Transverse colon (tissue), 4 donors: ENCODE measurements around the gene ACSM6. TPM values are rescaled to one million over a fixed set of nuclear protein-coding genes. Genes with fewer than 3 reads are reported as not detected.

Experiments used
- DNase-seq: peaks from one replicate; pipeline ENCODE4 v3.0.0-alpha.2; 2019
- H3K27ac ChIP-seq, 4 donors: fragments of 200-600 bp; sonication (generic); 2 replicates each; pipeline ENCODE4 v1.5.1; 2016 to 2018; ENCODE audit warnings: inconsistent platforms in 4 of 4
- H3K27me3 ChIP-seq: fragments of 200-600 bp; sonication (generic); 2 replicates; pipeline ENCODE4 v1.5.1; 2017; ENCODE audit warnings: inconsistent platforms
- H3K36me3 ChIP-seq, 4 donors: fragments of 200-600 bp; sonication (generic); 2 replicates each; pipeline ENCODE4 v1.5.1; 2017 to 2019; ENCODE audit warnings: inconsistent platforms in 4 of 4
- H3K4me1 ChIP-seq, 4 donors: fragments of 200-600 bp; sonication (generic); 2 replicates each; pipeline ENCODE4 v1.5.1; 2017 to 2020; ENCODE audit warnings: inconsistent platforms in 4 of 4
- H3K4me3 ChIP-seq, 4 donors: fragments of 200-600 bp; sonication (generic); 1 replicate in 1 of 4; 2 replicates in 3 of 4; pipeline versions ENCODE4 v1.5.1 to v1.6.1; 2017 to 2019; ENCODE audit warnings: inconsistent platforms in 4 of 4
- H3K9me3 ChIP-seq, 2 donors: fragments of 200-600 bp; sonication (generic); 2 replicates each; pipeline ENCODE4 v1.5.1; 2017 to 2019; ENCODE audit warnings: inconsistent platforms in 2 of 2
- CTCF ChIP-seq, 5 experiments: fragments of 200-600 bp in 3 of 5; fragments of 450-650 bp in 2 of 5; sonication (generic) in 3 of 5; IDR thresholded peaks; 1 replicate in 2 of 5; 2 replicates in 3 of 5; pipeline ENCODE4 v1.5.1; 2016 to 2017; ENCODE audit warnings: antibody characterized with exemption in 5 of 5, inconsistent platforms in 3 of 5, mild to moderate bottlenecking in 2 of 5, moderate library complexity in 1 of 5
- EP300 ChIP-seq: sonication (generic); formaldehyde crosslinking; IDR thresholded peaks from one replicate; pipeline ENCODE4 v1.6.1; 2017; ENCODE audit warnings: antibody characterized with exemption, low read depth
- POLR2A ChIP-seq: fragments of 450-650 bp; IDR thresholded peaks from one replicate; pipeline ENCODE4 v1.6.1; 2016; ENCODE audit warnings: antibody characterized with exemption, mild to moderate bottlenecking, moderate library complexity
- POLR2AphosphoS5 ChIP-seq, 3 donors: sonication (generic); formaldehyde crosslinking; IDR thresholded peaks; one replicate each; pipeline ENCODE4 v1.6.1; 2016; ENCODE audit warnings: antibody characterized with exemption in 3 of 3
- WGBS, 2 donors: methylation state at CpG; one replicate each; pipeline ENCODE4 v1.1.5; 2018; ENCODE audit warnings: low coverage in 1 of 2; 5-methylcytosine and 5-hydroxymethylcytosine counted together
- in situ Hi-C, 4 donors: fragments of 200-750 bp; cut with MboI; loops; one replicate each; pipeline versions ENCODE4 v1.15.0 to v1.15.1; 2017; ENCODE audit warnings: low sequenced_read_pairs in 3 of 4, low pct_ligation_motif_present in 1 of 4, low pct_unique_long_range_greater_than_20kb in 1 of 4
- intact Hi-C: fragments of 100-400 bp; cut with DNase I; formaldehyde crosslinking; loops from one replicate; pipeline ENCODE4 v1.15.1; 2023; ENCODE audit warnings: low total_unique reads
- total RNA-seq, 4 donors: library from RNA; depleted of rRNA; stranded (reverse); fragments of >200 nt; gene quantifications; one replicate each; pipeline ENCODE4 v1.1.0, GENCODE V29; 2016

The ACSM6 gene
- total RNA-seq, 4 donors from 2014 or later, result not detected

GRCh38 chr10:95208702-95209391, 14.8 kb downstream of the ACSM6 start:
- TF ChIP-seq POLR2A, result no peak
- TF ChIP-seq CTCF (IDR thresholded peaks at IDR 0.05), result peak in 1 of 5 experiments; percentile 15
- 61 to 65% methylated on average over 8 of the region's 8 CpGs for WGBS, 2 donors

GRCh38 chr10:95209509-95210127, 15.6 kb downstream of the ACSM6 start:
- no peaks in the 10 kb centered on the region for H3K36me3 ChIP-seq
- no peaks in the 10 kb centered on the region for H3K4me1 ChIP-seq
- no peak overlapping the region for H3K27ac ChIP-seq
- no peaks in the 10 kb centered on the region for H3K27me3 ChIP-seq
- in situ Hi-C loops, result no loop called here
- TF ChIP-seq POLR2A (no peak), EP300 (no peak), POLR2AphosphoS5 (IDR thresholded peaks at IDR 0.05) (no peak), CTCF (IDR thresholded peaks at IDR 0.05) (no peak)
- H3K9me3 ChIP-seq, result no peaks in the 10 kb centered on the region
- intact Hi-C loops, result no loop called here
- no peak for DNase-seq
- H3K4me3 ChIP-seq, result no peak overlapping the region
- WGBS, 2 donors, result 87 to 94% methylated on average over 6 of the region's 6 CpGs

More at GRCh38 chr10:95208702-95209391, 14.8 kb downstream of the ACSM6 start:
- H3K27ac ChIP-seq, result no peak overlapping the region
- in situ Hi-C loops (no loop called here), intact Hi-C loops (no loop called here)
- DNase-seq, result no peak
- no peaks in the 10 kb centered on the region for H3K36me3 ChIP-seq
- H3K4me3 ChIP-seq, result no peak overlapping the region
- no peaks in the 10 kb centered on the region for H3K9me3 ChIP-seq
- H3K27me3 ChIP-seq, result no peaks in the 10 kb centered on the region
- H3K4me1 ChIP-seq, result no peaks in the 10 kb centered on the region

- in situ Hi-C loops (no loop called here), intact Hi-C loops (no loop called here)
- Histone ChIP-seq H3K36me3 (no peaks in the 10 kb centered on the region), H3K27me3 (no peaks in the 10 kb centered on the region), H3K9me3 (no peaks in the 10 kb centered on the region), H3K4me1 (no peaks in the 10 kb centered on the region), H3K4me3 (no peak overlapping the region), H3K27ac (no peak overlapping the region)
- 72% methylated on average over 3 of the region's 3 CpGs; no CpG with 5 or more reads in 1 of the 2 donors for WGBS, 2 donors
- no peak for DNase-seq
- no peak for TF ChIP-seq EP300
- TF ChIP-seq POLR2AphosphoS5 (IDR thresholded peaks at IDR 0.05), result no peak
- TF ChIP-seq POLR2A, result no peak
- TF ChIP-seq CTCF (IDR thresholded peaks at IDR 0.05), result no peak
Observed at GRCh38 chr10:95211606-95212279, 17.7 kb downstream of the ACSM6 start.

GRCh38 chr10:95214369-95214768, 20.3 kb downstream of the ACSM6 start:
- no peak for DNase-seq
- H3K27ac ChIP-seq, result no peak overlapping the region
- TF ChIP-seq CTCF (IDR thresholded peaks at IDR 0.05), result no peak
- no peak for TF ChIP-seq POLR2A
- no peak for TF ChIP-seq EP300
- TF ChIP-seq POLR2AphosphoS5 (IDR thresholded peaks at IDR 0.05), result no peak
- intact Hi-C loops (no loop called here), in situ Hi-C loops (no loop called here)
- no peaks in the 10 kb centered on the region for H3K9me3 ChIP-seq
- no peak overlapping the region for H3K4me3 ChIP-seq
- H3K36me3 ChIP-seq, result no peaks in the 10 kb centered on the region
- WGBS, 2 donors, result 57 to 63% methylated on average over 2 of the region's 2 CpGs
- H3K27me3 ChIP-seq, result no peaks in the 10 kb centered on the region
- H3K4me1 ChIP-seq, result no peaks in the 10 kb centered on the region
